GM03348 (cell line): ENCODE results near the gene RFT1.

Experiments
- DNase-seq: peaks from one replicate; pipeline ENCODE4 v3.0.0; 2012; ENCODE audit warnings: low spot score

Gene RFT1

GRCh38 chr3:53092216-53092615, 38.0 kb downstream of the RFT1 start:
- DNase-seq = no peak

GRCh38 chr3:53091011-53091410, 39.2 kb downstream of the RFT1 start:
- no peak for DNase-seq

- no peak for DNase-seq
These were observed 40.7 kb downstream of the RFT1 start for GRCh38 chr3:53089511-53089910.

- DNase-seq = no peak
These were observed 44.8 kb downstream of the RFT1 start for GRCh38 chr3:53085476-53085875.

- peak; percentile 33 for DNase-seq
These were observed 45.8 kb downstream of the RFT1 start for GRCh38 chr3:53084310-53085001.

- peak; percentile 19 for DNase-seq
These were observed 46.3 kb downstream of the RFT1 start for GRCh38 chr3:53083949-53084309.

- peak; percentile 72 for DNase-seq
These were observed 46.7 kb downstream of the RFT1 start for GRCh38 chr3:53083521-53083920.

- no peak for DNase-seq
These were observed 47.5 kb downstream of the RFT1 start for GRCh38 chr3:53082736-53083135.

- no peak for DNase-seq
These were observed 48.9 kb downstream of the RFT1 start for GRCh38 chr3:53081318-53081717.

GRCh38 chr3:53080612-53081205, 49.5 kb downstream of the RFT1 start:
- no peak for DNase-seq

GRCh38 chr3:53079791-53080555, 50.3 kb downstream of the RFT1 start:
- DNase-seq = no peak

GRCh38 chr3:53079147-53079546, 51.1 kb downstream of the RFT1 start:
- no peak for DNase-seq

GRCh38 chr3:53078656-53079055, 51.6 kb downstream of the RFT1 start:
- DNase-seq = no peak

- DNase-seq = no peak
These were observed 52.6 kb downstream of the RFT1 start for GRCh38 chr3:53077476-53078220.

GRCh38 chr3:53075743-53076140, 54.5 kb downstream of the RFT1 start:
- DNase-seq = no peak

- DNase-seq = no peak
These were observed 55.2 kb downstream of the RFT1 start for GRCh38 chr3:53074761-53075742.

GRCh38 chr3:53074366-53074696, 55.9 kb downstream of the RFT1 start:
- DNase-seq = no peak

- no peak for DNase-seq
These were observed 56.5 kb downstream of the RFT1 start for GRCh38 chr3:53073553-53074365.

- peak; percentile 92 for DNase-seq
These were observed 57.3 kb downstream of the RFT1 start for GRCh38 chr3:53072653-53073552.
